Neuronal stem cell (in vitro differentiated cells): Measurements from ENCODE around the gene GBX1.

Experiments used
- DNase-seq: peaks from one replicate; pipeline ENCODE4 v3.0.0-alpha.2; 2013; ENCODE audit warnings: low spot score
- H2AFZ ChIP-seq: one replicate; pipeline ENCODE4 v1.6.1; 2013; ENCODE audit warnings: mild to moderate bottlenecking, low read length, inconsistent platforms
- H2AK5ac ChIP-seq: 2 replicates; pipeline ENCODE4 v1.6.1; 2013; ENCODE audit warnings: low read depth, mild to moderate bottlenecking, inconsistent platforms, low read length, moderate library complexity, mixed read lengths
- H2BK120ac ChIP-seq: 2 replicates; pipeline ENCODE4 v1.6.1; 2013; ENCODE audit warnings: low read depth, mild to moderate bottlenecking, inconsistent platforms, low read length, moderate library complexity, mixed read lengths
- H2BK12ac ChIP-seq: one replicate; pipeline ENCODE4 v1.6.1; 2013; ENCODE audit warnings: low read length, inconsistent platforms
- H2BK15ac ChIP-seq: 2 replicates; pipeline ENCODE4 v1.6.1; 2013; ENCODE audit warnings: mild to moderate bottlenecking, low read length, inconsistent platforms, mixed read lengths
- H2BK5ac ChIP-seq: one replicate; pipeline ENCODE4 v1.6.1; 2013; ENCODE audit warnings: inconsistent platforms, mild to moderate bottlenecking, low read length, moderate library complexity
- H3K14ac ChIP-seq: one replicate; pipeline ENCODE4 v1.6.1; 2013; ENCODE audit warnings: low read length, inconsistent platforms
- H3K18ac ChIP-seq: 2 replicates; pipeline ENCODE4 v1.6.1; 2013; ENCODE audit warnings: low read length, inconsistent platforms
- H3K23ac ChIP-seq: 2 replicates; pipeline ENCODE4 v1.6.1; 2013; ENCODE audit warnings: low read depth, mild to moderate bottlenecking, mixed read lengths, low read length, inconsistent platforms; ENCODE audit not compliant: poor library complexity
- H3K27ac ChIP-seq: replicated peaks from 3 replicates; pipeline ENCODE4 v1.5.1; 2013; ENCODE audit warnings: low read length, inconsistent platforms
- H3K27me3 ChIP-seq, 3 experiments: 2 replicates each; pipeline ENCODE4 v1.6.1; 2013; ENCODE audit warnings: low read length in 3 of 3, mild to moderate bottlenecking in 2 of 3, inconsistent platforms in 1 of 3, low read depth in 1 of 3, mixed read lengths in 1 of 3, moderate library complexity in 1 of 3; ENCODE audit not compliant: control insufficient read depth in 3 of 3, insufficient read depth in 3 of 3
- H3K36me3 ChIP-seq, 2 donors: replicated peaks in 1 of 2; 2 replicates each; pipeline ENCODE4 v1.6.1; 2013; ENCODE audit warnings: low read length in 2 of 2; ENCODE audit not compliant: control insufficient read depth in 2 of 2, insufficient read depth in 2 of 2
- H3K4ac ChIP-seq: 2 replicates; pipeline ENCODE4 v1.6.1; 2013; ENCODE audit warnings: inconsistent platforms, mild to moderate bottlenecking, low read length, moderate library complexity
- H3K4me1 ChIP-seq, 2 donors: 1 replicate in 1 of 2; 2 replicates in 1 of 2; pipeline ENCODE4 v1.6.1; 2013; ENCODE audit warnings: low read length in 2 of 2, low read depth in 1 of 2; ENCODE audit not compliant: control insufficient read depth in 2 of 2, insufficient read depth in 1 of 2
- H3K4me2 ChIP-seq: one replicate; pipeline ENCODE4 v1.6.1; 2013; ENCODE audit warnings: mild to moderate bottlenecking, low read length, inconsistent platforms; ENCODE audit not compliant: insufficient read depth, poor library complexity, severe bottlenecking
- H3K4me3 ChIP-seq, 2 donors: 2 replicates each; pipeline ENCODE4 v1.5.1; 2013; ENCODE audit warnings: low read length in 2 of 2, mild to moderate bottlenecking in 2 of 2, inconsistent platforms in 1 of 2, moderate library complexity in 1 of 2
- H3K79me1 ChIP-seq: one replicate; pipeline ENCODE4 v1.6.1; 2013; ENCODE audit warnings: low read depth, mild to moderate bottlenecking, inconsistent platforms, low read length, moderate library complexity
- H3K9ac ChIP-seq: one replicate; pipeline ENCODE4 v1.6.1; 2013; ENCODE audit warnings: mild to moderate bottlenecking, low read depth, low read length, inconsistent platforms; ENCODE audit not compliant: poor library complexity
- H3K9me3 ChIP-seq, 2 donors: replicated peaks in 1 of 2; 2 replicates each; pipeline versions ENCODE3 to v1.6.1; 2013; ENCODE audit warnings: low read length in 2 of 2, mild to moderate bottlenecking in 2 of 2, inconsistent platforms in 1 of 2, low read depth in 1 of 2, mixed read lengths in 1 of 2, moderate library complexity in 1 of 2; ENCODE audit not compliant: control insufficient read depth in 2 of 2, insufficient read depth in 1 of 2
- H4K8ac ChIP-seq: one replicate; pipeline ENCODE4 v1.6.1; 2013; ENCODE audit warnings: low read depth, mild to moderate bottlenecking, inconsistent platforms, low read length, moderate library complexity
- H4K91ac ChIP-seq: one replicate; pipeline ENCODE4 v1.6.1; 2013; ENCODE audit warnings: low read length, low read depth, mild to moderate bottlenecking, inconsistent platforms; ENCODE audit not compliant: poor library complexity
- WGBS, 2 donors: extraction: QIAGEN DNeasy Blood & Tissue Kit; methylation state at CpG; one replicate each; pipeline ENCODE4 v1.1.7; 2013; ENCODE audit warnings: missing lambda C conversion rate in 2 of 2, mixed read lengths in 1 of 2; ENCODE audit not compliant: insufficient read length in 2 of 2, insufficient replicate concordance in 1 of 2; ENCODE audit errors: extremely low coverage in 2 of 2; 5-methylcytosine and 5-hydroxymethylcytosine counted together

Gene GBX1

GRCh38 chr7:151188252-151188542 is 20.7 kb upstream of the GBX1 start:
- no peak overlapping the region for H2BK5ac ChIP-seq
- no peak overlapping the region for H3K4me3 ChIP-seq
- DNase-seq, result no peak
- no peak overlapping the region for H3K9ac ChIP-seq
- no peaks in the 10 kb centered on the region for H3K9me3 ChIP-seq
- H3K79me1 ChIP-seq, result peaks cover 1% of the 10 kb centered on the region
- H3K36me3 ChIP-seq, result no peaks in the 10 kb centered on the region
- H2BK15ac ChIP-seq, result no peak overlapping the region
- no peak overlapping the region for H3K18ac ChIP-seq
- no peak overlapping the region for H3K4me2 ChIP-seq
- H3K27me3 ChIP-seq, result peaks cover 0 to 61% (median 0%) of the 10 kb centered on the region in 3 experiments
- no peaks in the 10 kb centered on the region for H3K4me1 ChIP-seq
- H3K23ac ChIP-seq, result no peak overlapping the region
- H3K4ac ChIP-seq, result no peak overlapping the region
- H2BK12ac ChIP-seq, result no peak overlapping the region
- no peak overlapping the region for H4K91ac ChIP-seq
- H4K8ac ChIP-seq, result no peak overlapping the region
- H2BK120ac ChIP-seq, result no peak overlapping the region
- H2AK5ac ChIP-seq, result no peak overlapping the region
- H3K27ac ChIP-seq, result no peak overlapping the region
- no CpG with 5 or more reads among the region's 5 CpGs for WGBS, 2 donors
- H2AFZ ChIP-seq, result no peak overlapping the region
- H3K14ac ChIP-seq, result no peak overlapping the region

DNA sequence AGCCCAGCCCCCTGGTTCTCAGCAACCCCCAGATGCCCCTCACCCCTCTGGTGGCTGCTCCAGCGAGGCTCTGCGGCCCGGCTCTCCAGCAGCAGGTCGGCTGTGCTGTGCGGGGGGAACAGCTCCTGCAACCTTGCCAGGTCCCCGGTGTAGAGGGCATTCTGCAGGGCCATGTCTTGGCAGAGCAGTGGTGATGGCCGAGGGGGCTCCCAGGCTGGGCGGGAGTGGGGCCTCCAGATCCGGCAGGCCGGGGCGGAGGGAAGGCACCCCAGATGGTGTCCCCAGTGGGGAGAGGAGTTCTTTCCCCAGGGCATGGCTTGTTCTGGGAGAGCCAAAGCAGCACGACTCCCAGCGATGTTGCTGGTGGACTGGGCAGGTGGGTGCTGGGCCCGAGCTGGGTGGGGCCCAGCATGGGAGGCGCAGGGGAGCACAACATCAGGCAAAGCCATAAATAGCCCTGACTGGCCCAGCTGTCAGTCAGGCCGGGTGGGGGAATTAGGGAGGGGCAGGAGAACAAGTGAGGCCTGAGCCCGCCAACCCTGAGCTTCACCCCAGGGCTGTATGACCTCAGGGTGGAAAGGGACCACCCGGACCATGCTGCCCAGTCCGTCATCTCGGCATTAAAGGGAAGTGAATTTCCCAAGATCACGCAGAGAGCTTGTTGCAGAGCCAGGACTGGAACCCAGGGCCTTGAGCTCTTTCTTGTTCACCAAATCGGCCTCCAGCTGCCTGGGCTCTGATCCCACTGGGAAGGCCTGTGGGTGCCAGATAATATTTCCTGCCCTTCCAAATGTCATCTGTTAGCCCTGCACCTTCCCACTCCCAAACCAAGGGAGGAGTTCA is 20.1 kb upstream of the GBX1 start:
- H3K27ac ChIP-seq, result no peak overlapping the region
- H3K4me3 ChIP-seq, result no peak overlapping the region
- H3K23ac ChIP-seq, result peak overlapping the region; percentile 89
- peak overlapping the region; percentile 72 for H2BK5ac ChIP-seq
- no peaks in the 10 kb centered on the region for H3K4me1 ChIP-seq
- H3K4ac ChIP-seq, result no peak overlapping the region
- no peak overlapping the region for H3K4me2 ChIP-seq
- no peak overlapping the region for H3K9ac ChIP-seq
- H2BK120ac ChIP-seq, result no peak overlapping the region
- H2AK5ac ChIP-seq, result no peak overlapping the region
- no peak overlapping the region for H2BK12ac ChIP-seq
- H4K8ac ChIP-seq, result peak overlapping the region; percentile 57
- peaks cover 0 to 60% (median 0%) of the 10 kb centered on the region in 3 experiments for H3K27me3 ChIP-seq
- H4K91ac ChIP-seq, result no peak overlapping the region
- H3K79me1 ChIP-seq, result peaks cover 1% of the 10 kb centered on the region
- no peaks in the 10 kb centered on the region for H3K9me3 ChIP-seq
- H2AFZ ChIP-seq, result no peak overlapping the region
- H3K36me3 ChIP-seq, result no peaks in the 10 kb centered on the region
- no peak for DNase-seq
- H2BK15ac ChIP-seq, result peak overlapping the region; percentile 83
- no CpG with 5 or more reads among the region's 22 CpGs for WGBS, 2 donors
- H3K14ac ChIP-seq, result no peak overlapping the region
- H3K18ac ChIP-seq, result peak overlapping the region; percentile 58

- peak within 1 kb of the TSS; percentile 97 for H3K14ac ChIP-seq
- H4K91ac ChIP-seq, result no peak within 1 kb of the TSS
- H2BK15ac ChIP-seq, result peak within 1 kb of the TSS; percentile 83
Observed at GRCh38 chr7:151186640-151187408, 19.3 kb upstream of the GBX1 start, which contains the start of gene ASB10. Gene ASB10 (minus strand): TSS chr7:151187250. CDS start chr7:151187130, 120 bp downstream.

More at GRCh38 chr7:151186640-151187408, 19.3 kb upstream of the GBX1 start, which contains the start of gene ASB10:
- Histone ChIP-seq H3K79me1 (peaks cover 1% of the 10 kb centered on the region), H3K18ac (peak within 1 kb of the TSS; percentile 69), H2BK12ac (peak within 1 kb of the TSS; percentile 63), H3K36me3 (no peaks in the 10 kb centered on the region), H2BK120ac (no peak within 1 kb of the TSS), H3K27me3 (peaks cover 0 to 59% (median 0%) of the 10 kb centered on the region in 3 experiments), H2AK5ac (peak within 1 kb of the TSS; percentile 93), H3K9ac (no peak within 1 kb of the TSS), H3K27ac (no peak within 1 kb of the TSS), H3K4me1 (no peaks in the 10 kb centered on the region), H3K4me2 (no peak within 1 kb of the TSS), H3K9me3 (no peaks in the 10 kb centered on the region), H2BK5ac (peak within 1 kb of the TSS; percentile 72), H3K4ac (no peak within 1 kb of the TSS), H2AFZ (no peak within 1 kb of the TSS), H3K4me3 (no peak within 1 kb of the TSS), H3K23ac (peak within 1 kb of the TSS; percentile 89), H4K8ac (peak within 1 kb of the TSS; percentile 57)
- DNase-seq, result no peak
- no CpG with 5 or more reads among the region's 22 CpGs for WGBS, 2 donors
